ENCODE data around the gene CTNNA1.

CTNNA1 gene

GRCh38 chr5:138869763-138870500 is 116.7 kb downstream of the CTNNA1 start:
- DNase-seq: no peak

- no peak for DNase-seq
Measured at GRCh38 chr5:138870611-138871010, 117.4 kb downstream of the CTNNA1 start.

- DNase-seq: no peak
Measured at GRCh38 chr5:138872841-138873465, 119.7 kb downstream of the CTNNA1 start.

GRCh38 chr5:138873466-138874221 is 120.4 kb downstream of the CTNNA1 start:
- DNase-seq: no peak

- no peak for DNase-seq
Measured at GRCh38 chr5:138874241-138874640, 121.0 kb downstream of the CTNNA1 start.

- no peak for DNase-seq
Measured at GRCh38 chr5:138874771-138875551, 121.7 kb downstream of the CTNNA1 start, which contains the start of gene LRRTM2. LRRTM2 (minus strand) TSS chr5:138875335; CDS start chr5:138874911, 424 bp downstream.

- DNase-seq: no peak
Measured at GRCh38 chr5:138875552-138875875, 122.3 kb downstream of the CTNNA1 start.

GRCh38 chr5:138875946-138876345 is 122.7 kb downstream of the CTNNA1 start:
- no peak for DNase-seq

GRCh38 chr5:138876811-138877210 is 123.6 kb downstream of the CTNNA1 start:
- DNase-seq: no peak

- no peak for DNase-seq
Measured at GRCh38 chr5:138878437-138879235, 125.4 kb downstream of the CTNNA1 start.

GRCh38 chr5:138883211-138883610 is 130.0 kb downstream of the CTNNA1 start:
- DNase-seq: no peak

- DNase-seq: no peak
Measured at GRCh38 chr5:138884094-138884493, 130.9 kb downstream of the CTNNA1 start.

GRCh38 chr5:138884554-138884953 is 131.3 kb downstream of the CTNNA1 start:
- DNase-seq: no peak

GRCh38 chr5:138889994-138890393 is 136.8 kb downstream of the CTNNA1 start:
- DNase-seq: no peak

GRCh38 chr5:138890644-138891043 is 137.4 kb downstream of the CTNNA1 start:
- no peak for DNase-seq

GRCh38 chr5:138895918-138896317 is 142.7 kb downstream of the CTNNA1 start:
- no peak for DNase-seq

- DNase-seq: no peak
Measured at GRCh38 chr5:138898299-138898698, 145.1 kb downstream of the CTNNA1 start.

GRCh38 chr5:138898742-138899141 is 145.5 kb downstream of the CTNNA1 start:
- no peak for DNase-seq

GRCh38 chr5:138900281-138900965 is 147.2 kb downstream of the CTNNA1 start:
- no peak for DNase-seq

- no peak for DNase-seq
Measured at GRCh38 chr5:138901716-138902115, 148.5 kb downstream of the CTNNA1 start.

- DNase-seq: no peak
Measured at GRCh38 chr5:138903130-138903775, 150.0 kb downstream of the CTNNA1 start.
